ENCODE results near the gene UBE2D2.
A peak's percentile ranks its signal among the peaks of the same experiment; 100 is the strongest.

Gene UBE2D2

GRCh38 chr5:139648205-139649081 is 87.3 kb downstream of the UBE2D2 start, which contains the start of gene CXXC5:
Gene CXXC5, plus strand, starts transcription at chr5:139648349. Its CDS starts 32,175 bp downstream, at chr5:139680524.
- no peak for DNase-seq (ENCODE audit: low spot score)

- DNase-seq (ENCODE audit: low spot score): no peak
Observed at GRCh38 chr5:139649082-139649991, 88.2 kb downstream of the UBE2D2 start.

DNA sequence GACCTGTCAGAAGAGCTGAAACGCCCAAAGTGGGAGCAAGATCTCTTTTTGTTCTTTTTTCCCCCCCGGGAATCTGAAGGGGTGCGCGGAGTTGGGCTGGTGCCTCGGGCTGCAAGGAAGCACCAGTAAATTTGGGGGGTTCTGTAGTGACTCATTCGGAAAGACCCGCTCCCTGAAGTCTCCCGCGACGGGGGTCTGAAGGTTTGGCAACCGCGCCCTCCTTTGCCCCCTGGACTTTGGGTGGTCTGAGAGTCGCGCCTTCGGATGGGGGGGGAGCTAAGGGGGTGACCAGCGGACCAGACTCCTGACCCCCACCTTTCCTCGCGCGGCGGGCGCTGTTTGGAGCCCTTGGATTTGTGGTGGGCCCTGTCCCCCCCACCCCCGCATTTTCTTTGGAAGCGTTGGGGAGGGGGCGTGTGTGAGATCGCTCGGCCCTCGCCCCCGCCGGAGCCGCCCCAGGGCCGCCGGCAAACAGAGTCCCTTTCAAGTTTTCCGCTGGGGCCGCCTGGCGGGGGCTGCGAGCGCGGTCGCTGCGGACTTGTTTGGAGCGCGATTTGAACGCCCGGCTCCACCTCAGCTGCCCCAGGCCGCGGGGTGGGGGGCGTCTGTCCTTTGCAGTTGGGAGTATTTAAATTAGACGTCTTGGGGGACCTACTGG is 89.0 kb downstream of the UBE2D2 start:
- DNase-seq (ENCODE audit: low spot score): no peak

GRCh38 chr5:139650689-139651042 is 89.5 kb downstream of the UBE2D2 start:
- DNase-seq (ENCODE audit: low spot score): no peak

- DNase-seq (ENCODE audit: low spot score): no peak
Observed at GRCh38 chr5:139651043-139651834, 90.1 kb downstream of the UBE2D2 start.

- peak; percentile 77 for DNase-seq (ENCODE audit: low spot score)
Observed at GRCh38 chr5:139651853-139652787, 91.0 kb downstream of the UBE2D2 start.

DNA sequence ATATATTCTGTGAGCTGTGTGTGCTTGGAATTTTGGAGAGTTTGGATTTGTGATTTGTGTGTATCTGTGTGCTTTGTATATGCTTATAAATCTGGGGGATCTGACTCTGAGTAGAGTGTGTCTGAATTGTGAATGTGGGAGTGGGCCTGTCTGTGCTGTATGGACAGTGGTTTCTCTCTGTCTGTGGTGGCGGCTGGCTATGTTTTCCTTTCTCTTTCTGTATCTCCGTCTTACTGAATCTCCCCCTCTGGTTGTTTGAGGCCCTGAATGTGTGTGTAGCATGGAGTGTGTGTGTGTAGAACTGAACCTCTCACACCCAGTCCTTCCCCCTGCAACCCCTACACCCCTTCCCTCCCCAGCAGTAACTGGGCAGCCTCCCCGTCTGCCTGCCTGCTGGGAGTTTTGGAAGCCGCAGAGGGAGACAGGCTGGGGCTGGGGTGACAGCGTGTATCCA is 91.7 kb downstream of the UBE2D2 start:
- no peak for DNase-seq (ENCODE audit: low spot score)

- DNase-seq (ENCODE audit: low spot score): no peak
Observed at GRCh38 chr5:139653616-139654015, 92.5 kb downstream of the UBE2D2 start.

DNA sequence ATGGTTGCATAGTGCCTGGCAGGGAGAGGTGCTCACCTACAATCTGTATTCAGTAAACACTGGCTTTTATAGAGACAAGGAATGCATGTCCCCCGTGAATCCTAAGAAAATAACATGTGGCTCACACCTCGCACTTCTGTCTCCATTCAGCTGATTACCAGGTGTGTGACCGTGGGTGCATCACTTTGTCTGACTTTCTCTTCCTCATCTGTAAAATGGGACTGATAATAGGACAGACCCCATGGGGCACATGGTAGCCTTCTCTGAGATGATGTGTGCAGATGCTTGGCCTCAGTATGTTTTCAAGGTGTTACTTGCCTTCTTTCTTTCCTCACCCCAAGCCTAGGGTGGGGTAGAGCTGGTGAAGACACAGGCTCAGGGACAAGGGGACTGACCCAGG is 93.3 kb downstream of the UBE2D2 start:
- no peak for DNase-seq (ENCODE audit: low spot score)

GRCh38 chr5:139654871-139655491 is 93.8 kb downstream of the UBE2D2 start:
- DNase-seq (ENCODE audit: low spot score): no peak

GRCh38 chr5:139655727-139656271 is 94.7 kb downstream of the UBE2D2 start:
- no peak for DNase-seq (ENCODE audit: low spot score)

DNA sequence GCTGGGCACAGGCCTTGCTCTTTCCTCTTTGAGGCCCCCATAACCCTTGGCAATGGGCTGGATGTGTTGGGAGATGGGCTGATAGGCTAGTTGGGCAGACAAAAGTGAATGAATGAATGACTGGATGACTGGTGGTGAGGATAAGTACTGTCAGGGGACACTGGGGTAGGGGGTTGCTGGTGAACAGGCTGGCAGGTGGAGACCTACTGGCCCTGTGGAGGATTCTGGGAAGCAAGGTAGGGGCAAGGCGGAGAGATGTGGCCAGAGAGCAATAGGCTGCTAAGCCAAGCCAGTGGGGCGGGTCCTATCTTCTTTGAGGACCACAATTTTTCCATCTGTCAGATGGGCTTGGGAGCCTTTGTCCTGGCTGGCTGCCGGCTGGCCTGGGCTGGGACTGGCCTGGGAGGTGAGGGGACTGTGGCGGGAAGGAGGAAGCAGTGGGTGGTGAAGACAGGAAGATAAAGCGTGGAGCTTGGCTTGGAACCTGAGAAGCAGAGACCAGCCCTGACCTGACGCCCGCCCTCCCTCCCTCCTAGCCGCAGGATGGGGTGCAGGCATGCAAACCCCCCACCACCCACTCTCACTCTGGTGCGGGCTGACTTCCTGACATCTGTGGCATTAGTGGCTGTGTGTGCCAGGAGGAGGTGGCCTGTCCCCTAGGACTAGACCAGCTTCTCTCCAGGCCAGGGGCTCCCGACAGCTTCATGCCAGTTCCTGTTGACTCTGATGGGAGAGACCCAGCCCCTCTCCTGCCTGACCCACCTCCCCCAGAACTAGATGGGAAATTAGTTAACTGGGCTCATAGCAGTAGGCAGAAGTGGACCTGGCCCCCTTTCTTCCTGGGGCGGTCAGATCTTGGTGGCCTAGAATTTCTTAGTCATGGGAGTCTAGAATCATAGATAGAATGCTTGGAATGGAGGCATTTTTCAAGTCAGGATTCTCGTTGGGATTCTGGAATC is 96.5 kb downstream of the UBE2D2 start:
- DNase-seq (ENCODE audit: low spot score): no peak

GRCh38 chr5:139658501-139658927 is 97.4 kb downstream of the UBE2D2 start:
- no peak for DNase-seq (ENCODE audit: low spot score)

- DNase-seq (ENCODE audit: low spot score): no peak
Observed at GRCh38 chr5:139658928-139659667, 98.0 kb downstream of the UBE2D2 start.

- DNase-seq (ENCODE audit: low spot score): no peak
Observed at GRCh38 chr5:139659695-139660101, 98.6 kb downstream of the UBE2D2 start.

GRCh38 chr5:139660105-139660922 is 99.2 kb downstream of the UBE2D2 start:
- no peak for DNase-seq (ENCODE audit: low spot score)
